A549 (cell line): ENCODE data around the gene TSC22D1.

Experiments used
- BHLHE40 ChIP-seq: IDR thresholded peaks from 2 replicates; pipeline ENCODE4 v1.6.1; 2012; ENCODE audit warnings: low read depth, low read length, inconsistent platforms
- CEBPB ChIP-seq, 2 experiments: fragments of >200 bp in 1 of 2; sonication (Bioruptor Twin) in 1 of 2; formaldehyde crosslinking in 1 of 2; IDR thresholded peaks; 2 replicates each; pipeline ENCODE4 v1.6.1; 2012 to 2016
- EHF ChIP-seq: fragments of 250-450 bp; sonication (Bioruptor Pico); IDR thresholded peaks from 2 replicates; pipeline ENCODE4 v1.5.0; 2020; ENCODE audit warnings: mild to moderate bottlenecking
- EP300 ChIP-seq, 2 experiments: fragments of >200 bp; sonication (Bioruptor Twin); formaldehyde crosslinking; IDR thresholded peaks; 2 replicates in 1 of 2; 3 replicates in 1 of 2; pipeline ENCODE4 v1.6.1; 2016 to 2017
- ESRRA ChIP-seq: fragments of 150-350 bp; IDR thresholded peaks from 2 replicates; pipeline ENCODE4 v1.6.1; 2014; ENCODE audit warnings: mild to moderate bottlenecking, low read length, borderline replicate concordance
- POLR2A ChIP-seq: IDR thresholded peaks from 2 replicates; pipeline ENCODE4 v1.6.1; 2012; ENCODE audit warnings: mild to moderate bottlenecking, low read length
- RFX5 ChIP-seq: fragments of 450-650 bp; IDR thresholded peaks from 2 replicates; pipeline ENCODE4 v1.7.1; 2014; ENCODE audit warnings: antibody characterized with exemption, mild to moderate bottlenecking, moderate library complexity
- TF ChIP-seq, protein P1 (sequence below): fragments of >200 bp; sonication (Bioruptor Twin); formaldehyde crosslinking; IDR thresholded peaks from 3 replicates; pipeline ENCODE4 v1.5.1; 2016
- TF ChIP-seq, protein P2 (sequence below): fragments of 200-600 bp; sonication (generic); IDR thresholded peaks from 2 replicates; pipeline ENCODE4 v1.6.1; 2016; ENCODE audit warnings: antibody characterized with exemption, mild to moderate bottlenecking, moderate library complexity

DNA sequence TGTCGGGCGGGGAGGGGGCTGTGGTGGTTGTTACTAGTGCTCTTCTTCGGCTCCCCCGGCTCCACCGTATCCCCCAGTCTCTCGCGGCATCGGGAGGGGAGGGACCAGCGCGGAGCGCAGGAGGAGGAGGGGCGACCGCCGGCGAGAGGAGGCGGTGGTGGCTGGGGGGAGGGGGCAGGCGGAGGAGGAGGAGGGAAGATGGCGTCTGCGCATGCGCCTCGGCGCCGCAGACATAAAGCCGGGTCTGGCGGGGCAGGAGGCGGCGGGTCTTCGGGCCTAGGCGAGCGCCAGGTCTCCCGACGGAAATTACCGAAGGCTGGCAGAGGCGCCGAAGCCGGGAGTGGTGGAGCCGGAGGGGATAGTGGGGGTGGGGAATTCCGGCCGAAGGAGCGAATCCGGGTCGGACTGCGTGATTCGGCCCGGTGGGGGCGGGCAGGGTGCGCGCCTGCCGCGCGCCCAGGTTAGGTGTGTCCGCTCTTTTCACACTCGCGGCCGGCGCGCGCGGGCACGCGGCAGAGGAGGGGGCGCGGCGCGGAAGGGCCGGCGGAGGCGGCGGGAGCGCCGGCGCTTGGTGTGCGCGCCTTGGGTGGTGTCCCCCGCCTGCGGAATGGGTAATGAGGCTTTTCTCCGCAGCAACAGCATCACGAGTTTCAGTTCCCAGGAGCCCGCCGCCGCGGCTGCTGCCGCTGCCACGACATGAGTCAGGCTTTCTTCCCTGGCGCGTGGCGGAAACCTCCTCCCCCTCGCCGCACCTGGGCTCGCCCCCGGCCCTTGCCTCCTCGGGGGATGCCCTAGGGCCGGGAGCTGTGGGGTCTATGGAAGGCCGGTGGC, 1.3 kb upstream of the TSC22D1 start:
- TF ChIP-seq, protein P1, sequence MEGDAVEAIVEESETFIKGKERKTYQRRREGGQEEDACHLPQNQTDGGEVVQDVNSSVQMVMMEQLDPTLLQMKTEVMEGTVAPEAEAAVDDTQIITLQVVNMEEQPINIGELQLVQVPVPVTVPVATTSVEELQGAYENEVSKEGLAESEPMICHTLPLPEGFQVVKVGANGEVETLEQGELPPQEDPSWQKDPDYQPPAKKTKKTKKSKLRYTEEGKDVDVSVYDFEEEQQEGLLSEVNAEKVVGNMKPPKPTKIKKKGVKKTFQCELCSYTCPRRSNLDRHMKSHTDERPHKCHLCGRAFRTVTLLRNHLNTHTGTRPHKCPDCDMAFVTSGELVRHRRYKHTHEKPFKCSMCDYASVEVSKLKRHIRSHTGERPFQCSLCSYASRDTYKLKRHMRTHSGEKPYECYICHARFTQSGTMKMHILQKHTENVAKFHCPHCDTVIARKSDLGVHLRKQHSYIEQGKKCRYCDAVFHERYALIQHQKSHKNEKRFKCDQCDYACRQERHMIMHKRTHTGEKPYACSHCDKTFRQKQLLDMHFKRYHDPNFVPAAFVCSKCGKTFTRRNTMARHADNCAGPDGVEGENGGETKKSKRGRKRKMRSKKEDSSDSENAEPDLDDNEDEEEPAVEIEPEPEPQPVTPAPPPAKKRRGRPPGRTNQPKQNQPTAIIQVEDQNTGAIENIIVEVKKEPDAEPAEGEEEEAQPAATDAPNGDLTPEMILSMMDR: no peak
- TF ChIP-seq POLR2A (peak; percentile 63), ESRRA (no peak), RFX5 (0 out of 2 replicates have a peak, but pooled peaks have one; percentile 28), EP300 (IDR thresholded peaks at IDR 0.05) (no peak), EHF (no peak), BHLHE40 (no peak), CEBPB (IDR thresholded peaks at IDR 0.05) (no peak)
- TF ChIP-seq, protein P2, sequence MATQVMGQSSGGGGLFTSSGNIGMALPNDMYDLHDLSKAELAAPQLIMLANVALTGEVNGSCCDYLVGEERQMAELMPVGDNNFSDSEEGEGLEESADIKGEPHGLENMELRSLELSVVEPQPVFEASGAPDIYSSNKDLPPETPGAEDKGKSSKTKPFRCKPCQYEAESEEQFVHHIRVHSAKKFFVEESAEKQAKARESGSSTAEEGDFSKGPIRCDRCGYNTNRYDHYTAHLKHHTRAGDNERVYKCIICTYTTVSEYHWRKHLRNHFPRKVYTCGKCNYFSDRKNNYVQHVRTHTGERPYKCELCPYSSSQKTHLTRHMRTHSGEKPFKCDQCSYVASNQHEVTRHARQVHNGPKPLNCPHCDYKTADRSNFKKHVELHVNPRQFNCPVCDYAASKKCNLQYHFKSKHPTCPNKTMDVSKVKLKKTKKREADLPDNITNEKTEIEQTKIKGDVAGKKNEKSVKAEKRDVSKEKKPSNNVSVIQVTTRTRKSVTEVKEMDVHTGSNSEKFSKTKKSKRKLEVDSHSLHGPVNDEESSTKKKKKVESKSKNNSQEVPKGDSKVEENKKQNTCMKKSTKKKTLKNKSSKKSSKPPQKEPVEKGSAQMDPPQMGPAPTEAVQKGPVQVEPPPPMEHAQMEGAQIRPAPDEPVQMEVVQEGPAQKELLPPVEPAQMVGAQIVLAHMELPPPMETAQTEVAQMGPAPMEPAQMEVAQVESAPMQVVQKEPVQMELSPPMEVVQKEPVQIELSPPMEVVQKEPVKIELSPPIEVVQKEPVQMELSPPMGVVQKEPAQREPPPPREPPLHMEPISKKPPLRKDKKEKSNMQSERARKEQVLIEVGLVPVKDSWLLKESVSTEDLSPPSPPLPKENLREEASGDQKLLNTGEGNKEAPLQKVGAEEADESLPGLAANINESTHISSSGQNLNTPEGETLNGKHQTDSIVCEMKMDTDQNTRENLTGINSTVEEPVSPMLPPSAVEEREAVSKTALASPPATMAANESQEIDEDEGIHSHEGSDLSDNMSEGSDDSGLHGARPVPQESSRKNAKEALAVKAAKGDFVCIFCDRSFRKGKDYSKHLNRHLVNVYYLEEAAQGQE: no peak
